ENCODE measurements around the gene GLTPD2.

The GLTPD2 gene

DNA sequence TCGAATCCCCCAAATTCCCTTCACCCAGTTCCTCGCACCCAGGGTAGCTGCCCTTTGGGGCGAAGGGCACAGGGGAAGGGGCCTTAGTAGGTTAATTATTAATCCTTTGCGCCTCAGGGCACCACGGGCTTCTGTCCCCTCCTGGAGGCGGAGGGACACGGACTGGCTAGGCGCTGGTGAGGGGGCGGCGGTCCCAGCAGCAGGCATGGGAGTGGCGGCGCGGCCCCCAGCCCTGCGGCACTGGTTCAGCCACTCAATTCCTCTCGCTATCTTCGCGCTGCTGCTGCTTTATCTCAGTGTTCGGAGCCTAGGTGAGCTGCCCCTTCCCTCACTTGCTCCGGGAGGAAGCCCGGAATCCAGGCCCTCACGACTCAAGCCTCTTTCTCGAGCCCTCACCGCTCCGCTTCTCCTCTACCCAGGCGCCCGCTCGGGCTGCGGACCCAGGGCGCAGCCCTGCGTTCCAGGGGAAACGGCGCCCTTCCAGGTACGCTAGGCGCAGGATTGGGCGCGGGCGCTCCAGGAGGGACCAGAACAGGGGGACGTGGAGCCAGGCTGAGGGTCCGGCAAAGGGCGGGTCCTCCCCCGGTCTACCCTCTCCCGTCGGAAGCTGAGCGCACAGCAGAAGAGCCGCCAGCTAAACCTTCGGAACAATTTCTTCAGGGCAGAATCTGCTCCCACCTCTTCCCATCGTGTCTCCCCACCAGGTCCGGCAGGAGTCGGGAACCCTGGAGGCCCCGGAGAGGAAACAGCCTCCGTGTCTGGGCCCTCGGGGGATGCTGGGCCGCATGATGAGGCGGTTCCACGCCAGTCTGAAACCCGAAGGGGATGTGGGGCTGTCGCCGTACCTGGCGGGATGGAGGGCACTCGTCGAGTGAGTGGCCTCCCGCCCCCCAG is at the start of gene GLTPD2:
TSS of gene GLTPD2 (plus strand) at position 158 of the 894 bp plus-strand sequence. CDS start at position 206, 48 bp downstream.
- DNase-seq (ENCODE audit: low read depth) = peak; percentile 8

DNA sequence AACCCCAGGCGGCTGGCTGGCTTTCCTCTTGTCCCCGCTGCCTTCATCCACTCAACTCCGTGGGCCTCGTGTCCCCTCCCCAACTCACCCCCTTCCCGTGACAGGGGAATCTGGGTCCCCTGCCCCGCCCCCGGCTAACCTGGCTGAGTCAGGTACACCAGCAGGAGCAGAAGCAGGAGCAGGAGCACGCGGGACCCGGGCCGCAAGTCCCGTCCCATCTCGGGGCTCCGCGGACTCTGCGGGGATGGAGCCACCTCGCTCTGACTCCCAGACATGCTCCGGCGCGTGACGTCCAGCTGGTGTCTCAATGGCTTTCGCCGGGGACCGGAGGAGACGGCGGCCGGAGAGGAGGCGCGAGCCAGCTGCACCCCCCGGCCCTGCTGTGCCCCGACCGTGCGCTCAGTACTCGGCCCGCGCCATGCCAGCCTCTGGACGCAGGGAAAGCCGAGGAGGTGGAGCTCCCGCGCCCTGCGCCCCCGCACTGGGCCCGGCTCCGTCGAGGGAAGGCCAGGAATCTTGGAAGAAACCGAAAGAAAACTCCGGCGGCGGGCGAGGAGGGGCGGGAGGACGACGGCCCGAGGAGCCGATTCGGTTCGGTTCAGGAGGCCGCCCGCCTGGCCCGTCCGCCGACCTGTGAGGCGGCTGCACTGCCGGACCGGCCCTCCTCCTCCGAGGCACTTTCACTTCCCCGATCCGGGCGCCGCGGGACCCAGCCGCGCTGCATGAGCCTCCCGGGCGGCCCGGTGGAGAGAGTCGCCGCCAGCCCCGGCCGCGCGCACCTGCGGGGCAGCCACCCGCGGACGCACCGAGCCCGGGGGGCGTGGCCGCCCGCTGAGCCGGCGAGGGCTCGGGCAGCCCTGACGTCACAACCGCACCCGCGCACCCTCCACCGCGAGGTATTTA is 49.4 kb upstream of the GLTPD2 start, which contains the start of the genes CXCL16 and ZMYND15:
TSS of gene CXCL16 (minus strand) at position 807 of the 903 bp plus-strand sequence. CDS start at position 218, 589 bp downstream.
TSS of gene ZMYND15 (plus strand) at position 712 of the 903 bp plus-strand sequence. CDS start 716 bp downstream, outside the sequence.
- peak; percentile 36 for DNase-seq (ENCODE audit: low read depth)

DNA sequence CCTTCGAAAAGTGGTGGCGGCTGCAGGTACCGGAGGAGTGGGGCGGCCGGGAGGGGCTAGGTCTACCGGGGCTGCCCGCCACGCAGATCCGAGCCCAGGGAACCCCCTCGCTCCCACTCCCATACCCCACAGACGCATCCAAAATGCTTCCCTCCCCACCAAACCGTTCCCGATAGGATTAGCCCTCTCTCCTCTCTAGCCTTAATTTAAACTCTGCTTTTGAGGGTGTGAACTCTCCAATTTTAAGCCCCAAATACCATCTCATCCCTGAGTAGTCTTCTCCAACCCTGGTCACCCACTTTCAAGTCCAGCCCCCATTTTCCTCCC is 48.8 kb upstream of the GLTPD2 start:
- DNase-seq (ENCODE audit: low read depth) = no peak

DNA sequence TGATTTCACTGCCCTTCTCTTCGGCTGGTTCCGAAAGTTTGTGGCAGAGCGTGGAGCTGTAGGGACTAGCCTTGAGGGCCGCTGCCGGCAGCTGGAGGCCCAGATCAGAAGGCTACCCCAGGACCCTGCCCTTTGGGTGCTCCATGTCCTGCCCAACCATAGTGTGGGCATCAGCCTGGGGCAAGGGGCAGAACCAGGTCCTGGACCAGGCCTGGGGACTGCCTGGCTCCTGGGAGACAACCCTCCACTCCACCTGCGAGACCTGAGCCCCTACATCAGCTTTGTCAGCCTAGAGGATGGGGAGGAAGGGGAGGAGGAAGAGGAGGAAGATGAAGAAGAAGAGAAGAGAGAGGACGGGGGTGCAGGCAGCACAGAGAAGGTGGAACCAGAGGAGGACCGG is 48.2 kb upstream of the GLTPD2 start:
- no peak for DNase-seq (ENCODE audit: low read depth)

DNA sequence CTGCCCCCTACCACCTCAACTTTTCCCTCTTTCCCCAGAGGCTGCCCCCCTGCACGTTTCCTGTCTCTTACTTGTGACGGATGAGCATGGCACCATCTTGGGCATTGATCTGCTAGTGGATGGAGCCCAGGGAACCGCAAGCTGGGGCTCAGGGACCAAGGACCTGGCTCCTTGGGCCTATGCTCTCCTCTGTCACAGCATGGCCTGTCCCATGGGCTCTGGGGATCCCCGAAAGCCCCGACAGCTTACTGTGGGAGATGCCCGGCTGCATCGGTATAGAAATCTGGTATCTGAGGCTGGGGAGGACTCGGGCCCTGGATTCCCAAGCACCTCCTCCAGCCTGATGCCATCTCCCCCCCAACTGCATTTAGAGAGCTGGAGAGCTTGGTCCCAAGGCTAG is 47.2 kb upstream of the GLTPD2 start:
- DNase-seq (ENCODE audit: low read depth) = no peak

DNA sequence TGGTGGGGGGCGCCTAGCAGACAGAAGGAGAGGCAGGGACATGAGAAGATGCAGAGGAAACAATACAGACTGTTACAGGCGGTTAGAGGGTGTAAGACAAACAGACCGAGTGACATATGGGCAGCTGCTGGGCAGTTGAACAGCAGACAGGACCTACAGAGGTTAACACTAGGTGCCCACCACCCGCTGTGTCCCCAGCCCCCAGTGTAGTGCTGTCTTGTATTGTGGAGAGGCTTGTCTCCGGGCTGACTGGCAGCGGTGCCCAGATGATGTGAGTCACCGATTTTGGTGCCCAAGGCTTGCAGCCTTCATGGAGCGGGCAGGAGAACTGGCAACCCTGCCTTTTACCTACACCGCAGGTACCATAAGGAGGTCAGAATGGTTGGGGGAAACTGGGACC is 46.6 kb upstream of the GLTPD2 start:
- no peak for DNase-seq (ENCODE audit: low read depth)

DNA sequence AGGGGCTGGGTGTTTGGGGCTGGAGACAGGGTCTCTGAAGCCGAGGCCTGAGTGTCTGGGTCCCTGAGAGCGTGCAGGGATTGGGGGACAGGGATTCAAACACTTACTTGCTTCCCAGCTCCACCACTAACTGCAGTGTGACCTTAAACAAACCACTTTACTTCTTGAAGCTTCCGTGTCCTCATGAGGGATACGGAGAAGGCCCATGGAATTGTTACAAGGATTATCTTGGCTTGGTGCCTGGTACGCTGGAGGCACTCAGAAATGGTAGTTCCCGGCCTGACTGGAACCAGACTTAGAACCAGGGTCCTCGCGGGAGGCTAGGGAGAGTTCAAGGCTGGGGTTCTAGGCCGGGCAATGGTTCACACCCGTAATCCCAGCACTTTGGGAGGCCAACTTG is 46.1 kb upstream of the GLTPD2 start:
- no peak for DNase-seq (ENCODE audit: low read depth)

DNA sequence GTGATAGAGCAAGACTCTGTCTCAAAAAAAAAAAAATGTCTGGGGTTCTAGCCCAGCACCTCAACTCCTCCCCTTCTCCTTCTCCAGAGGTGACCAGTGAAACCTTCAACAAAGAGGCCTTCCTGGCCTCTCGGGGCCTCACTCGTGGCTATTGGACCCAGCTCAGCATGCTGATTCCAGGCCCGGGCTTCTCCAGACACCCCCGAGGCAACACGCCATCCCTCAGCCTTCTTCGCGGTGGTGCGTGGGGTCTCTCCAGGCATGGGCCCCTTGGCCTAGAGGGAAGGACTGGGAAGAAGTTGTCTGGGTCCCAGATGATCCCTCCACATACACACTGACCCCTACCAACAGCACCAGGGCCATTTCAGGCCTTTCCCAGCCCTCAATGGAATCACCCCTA is 45.5 kb upstream of the GLTPD2 start:
- no peak for DNase-seq (ENCODE audit: low read depth)

DNA sequence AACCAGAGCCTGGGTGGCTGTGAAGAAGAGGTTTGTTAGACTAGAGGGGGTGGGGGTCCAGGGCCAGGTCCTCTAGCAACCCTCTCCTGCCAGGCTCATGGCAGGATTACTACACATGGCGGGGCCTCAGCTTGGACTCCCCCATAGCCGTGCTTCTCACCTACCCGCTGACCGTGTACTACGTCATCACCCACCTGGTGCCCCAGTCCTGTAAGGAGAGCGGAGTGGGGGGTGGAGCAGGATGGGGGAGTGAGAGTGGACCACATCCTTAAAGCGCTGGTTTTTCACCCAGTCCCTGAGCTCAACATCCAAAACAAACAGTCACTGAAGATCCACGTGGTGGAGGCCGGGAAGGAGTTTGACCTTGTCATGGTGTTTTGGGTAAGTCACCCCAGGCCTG is 44.9 kb upstream of the GLTPD2 start:
- DNase-seq (ENCODE audit: low read depth) = no peak

DNA sequence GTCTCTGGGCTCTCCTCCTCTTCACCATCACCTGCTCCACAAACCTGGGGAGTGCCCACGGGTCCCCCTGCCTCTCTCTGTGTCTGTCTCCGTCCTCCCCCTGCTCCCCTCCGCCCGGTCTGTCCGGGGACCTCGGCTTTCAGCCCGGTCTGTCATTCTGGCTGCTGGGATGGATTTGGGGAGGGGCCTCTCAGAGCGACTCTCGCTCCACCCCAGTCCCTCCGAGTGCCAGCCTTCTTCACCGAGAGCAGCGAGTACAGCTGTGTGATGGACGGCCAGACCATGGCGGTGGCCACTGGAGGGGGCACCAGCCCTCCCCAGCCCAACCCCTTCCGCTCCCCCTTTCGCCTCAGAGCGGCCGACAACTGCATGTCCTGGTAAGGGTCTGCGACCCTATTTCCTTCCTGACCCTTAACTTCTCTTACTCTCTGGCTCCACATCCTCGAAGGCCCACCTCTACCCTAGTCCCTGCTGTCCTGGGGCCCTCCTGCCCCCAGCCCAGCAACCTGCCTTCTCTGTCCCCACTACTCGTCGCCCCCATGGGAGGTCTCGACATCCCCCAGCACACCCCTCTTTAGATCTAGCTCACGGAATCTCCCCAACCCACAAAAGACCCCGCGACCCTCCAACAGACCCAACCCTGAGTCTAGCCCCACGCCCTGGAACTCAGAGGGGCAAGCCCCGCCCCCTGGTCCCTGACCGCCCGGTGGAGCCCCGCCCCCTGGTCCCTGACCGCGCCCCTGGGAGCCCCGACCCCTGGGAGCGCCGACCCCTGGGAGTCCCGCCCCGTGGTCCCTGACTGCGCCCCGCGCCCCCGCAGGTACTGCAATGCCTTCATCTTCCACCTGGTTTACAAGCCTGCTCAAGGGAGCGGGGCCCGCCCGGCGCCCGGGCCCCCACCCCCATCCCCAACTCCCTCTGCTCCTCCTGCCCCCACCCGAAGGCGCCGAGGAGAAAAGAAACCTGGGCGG is 43.5 kb upstream of the GLTPD2 start:
- no peak for DNase-seq (ENCODE audit: low read depth)

DNA sequence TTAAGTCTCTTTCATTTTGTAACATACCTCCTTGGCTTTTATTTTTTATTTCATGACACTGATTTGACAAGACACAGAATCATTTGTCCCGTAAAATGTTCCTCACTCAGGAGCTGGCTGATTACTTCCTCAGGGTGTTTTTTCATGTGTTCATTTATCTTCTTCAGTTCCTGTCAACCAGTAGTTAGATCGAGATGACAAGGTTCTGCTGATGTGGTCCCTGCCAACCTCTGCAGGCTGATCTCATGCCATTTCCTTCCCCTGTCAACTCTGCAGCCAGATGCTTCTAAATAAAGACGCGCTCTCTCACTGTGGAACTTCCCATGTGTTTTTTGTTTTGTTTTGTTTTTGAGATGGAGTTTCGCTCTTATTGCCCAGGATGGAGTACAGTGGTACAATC is 40.9 kb upstream of the GLTPD2 start:
- DNase-seq (ENCODE audit: low read depth) = no peak

DNA sequence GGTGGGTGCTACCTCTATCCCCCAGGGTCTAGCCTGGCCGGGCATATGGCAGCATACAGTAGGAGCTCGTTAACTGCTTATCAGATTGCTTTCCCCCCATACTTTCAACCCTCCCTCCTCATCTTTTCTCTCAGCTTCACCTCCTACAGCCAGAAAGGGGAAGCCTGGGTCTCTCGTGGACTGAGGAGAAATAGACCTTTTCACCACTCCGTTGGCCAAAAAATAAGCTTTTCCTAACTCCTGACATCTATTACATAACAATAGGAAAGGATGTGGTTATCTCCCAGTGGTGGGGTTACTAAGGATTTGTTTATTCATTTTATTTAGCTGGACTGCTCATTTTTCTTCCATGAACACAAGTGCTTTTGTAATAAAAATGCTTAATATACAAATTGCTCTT is 40.1 kb upstream of the GLTPD2 start:
- DNase-seq (ENCODE audit: low read depth) = no peak

DNA sequence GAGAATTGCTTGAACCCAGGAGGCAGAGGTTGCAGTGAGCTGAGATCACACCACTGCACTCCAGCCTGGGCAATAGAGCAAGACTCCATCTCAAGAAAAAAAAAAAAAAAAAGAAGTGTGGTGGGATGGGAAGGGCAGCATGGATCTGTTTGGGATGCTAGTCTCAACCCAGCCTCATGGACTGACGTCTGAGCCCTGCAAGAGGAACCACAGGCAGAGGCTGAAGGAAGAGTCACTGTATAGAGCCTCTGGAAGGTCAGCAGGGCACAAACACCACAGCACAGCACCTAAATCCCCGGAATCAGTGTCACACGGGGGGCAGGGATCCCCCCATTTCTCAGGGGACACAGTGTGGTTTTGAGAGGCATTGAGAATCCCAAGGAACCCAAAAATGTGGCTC is 38.2 kb upstream of the GLTPD2 start:
- DNase-seq (ENCODE audit: low read depth) = no peak

DNA sequence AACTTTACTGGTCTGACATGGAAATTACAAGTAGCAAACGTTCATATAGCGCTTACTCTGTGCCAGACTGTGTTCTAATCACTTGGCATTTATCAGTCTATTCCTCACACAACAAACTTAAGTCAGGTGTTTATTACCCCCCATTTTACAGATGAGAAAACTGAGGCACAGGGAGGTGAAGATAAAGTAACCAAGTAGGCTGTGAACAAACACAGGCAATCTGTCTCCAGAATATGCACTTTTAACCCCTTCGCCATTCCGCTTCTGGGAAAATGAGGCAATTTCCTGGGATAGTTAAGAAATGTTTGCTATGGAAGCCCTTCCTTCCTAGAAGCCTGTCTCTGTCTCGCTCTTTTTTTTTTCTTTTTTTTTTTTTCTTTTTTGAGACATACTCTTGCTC is 36.8 kb upstream of the GLTPD2 start:
- peak; percentile 26 for DNase-seq (ENCODE audit: low read depth)

DNA sequence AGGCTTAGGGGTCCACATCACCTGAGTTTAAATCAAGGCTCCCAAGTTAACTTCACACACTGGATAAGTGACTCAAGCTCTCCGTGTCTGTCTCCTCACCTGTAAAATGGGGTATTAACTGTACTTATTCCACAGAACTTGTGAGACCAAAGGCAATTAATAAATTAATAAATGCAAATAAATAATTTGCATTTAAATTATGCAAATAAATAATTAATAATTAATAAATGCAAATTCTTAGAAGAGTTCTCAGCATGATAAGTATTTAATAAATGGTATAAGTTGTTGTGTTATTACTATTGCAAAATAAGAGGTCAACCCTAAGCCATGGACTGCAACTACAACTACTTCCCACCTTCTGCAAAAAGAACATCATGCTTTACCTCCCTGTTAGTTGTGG is 35.4 kb upstream of the GLTPD2 start:
- DNase-seq (ENCODE audit: low read depth) = no peak

DNA sequence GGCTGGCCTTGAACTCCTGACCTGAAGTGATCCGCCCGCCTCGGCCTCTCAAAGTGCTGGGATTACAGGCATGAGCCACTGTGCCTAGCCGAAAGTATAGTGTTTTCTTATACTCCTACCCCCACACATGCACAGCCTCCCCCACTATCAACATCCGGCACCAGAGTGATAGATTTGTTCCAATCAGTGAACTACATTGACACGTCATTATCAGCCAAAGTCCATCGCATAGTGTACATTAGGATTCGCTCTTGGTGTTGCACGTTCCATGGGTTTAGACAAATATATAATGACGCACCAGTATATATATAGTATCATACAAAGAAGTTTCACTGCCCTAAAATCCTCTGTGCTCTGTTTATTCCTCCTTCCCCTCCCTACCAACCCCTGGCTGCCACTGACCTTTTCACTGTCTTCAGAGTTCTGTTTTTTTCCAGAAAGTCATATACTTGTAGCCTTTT is 29.0 kb upstream of the GLTPD2 start:
- no peak for DNase-seq (ENCODE audit: low read depth)

DNA sequence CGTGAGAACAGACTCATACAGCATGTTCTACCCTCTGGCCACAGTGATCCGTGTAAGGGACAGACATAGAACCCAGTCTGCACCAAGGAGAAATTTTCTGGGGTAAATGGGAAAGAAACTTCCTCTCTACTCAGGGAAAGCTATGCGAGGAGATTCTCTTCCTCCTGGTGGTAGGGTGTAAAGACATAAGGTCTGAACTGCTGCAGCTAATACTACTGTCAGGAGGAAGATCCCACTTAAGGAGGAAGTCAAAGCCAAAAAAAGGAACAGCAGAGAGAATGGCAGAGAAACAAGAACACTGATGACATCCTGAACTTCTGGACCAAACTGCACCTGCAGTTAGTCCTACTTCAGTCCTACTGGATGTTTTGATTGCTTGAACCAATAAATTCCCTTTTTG is 24.2 kb upstream of the GLTPD2 start:
- no peak for DNase-seq (ENCODE audit: low read depth)

DNA sequence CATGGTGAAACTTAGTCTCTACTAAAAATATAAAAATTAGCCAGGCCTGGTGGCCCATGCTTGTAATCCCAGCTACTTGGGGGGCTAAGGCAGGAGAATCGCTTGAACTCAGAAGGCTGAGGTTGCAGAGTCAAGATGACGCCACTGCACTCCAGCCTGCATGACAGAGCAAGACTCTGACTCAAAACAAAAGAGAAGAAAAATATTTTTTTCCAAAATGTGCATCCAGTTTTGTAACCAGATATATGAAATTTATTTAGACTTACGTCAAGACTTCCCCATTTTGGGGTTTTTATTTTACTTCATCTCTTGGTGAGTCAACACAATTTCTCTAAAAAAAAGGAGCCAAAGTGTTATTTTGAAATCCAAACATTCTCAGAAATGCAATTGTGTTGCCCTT is 22.6 kb upstream of the GLTPD2 start:
- no peak for DNase-seq (ENCODE audit: low read depth)

DNA sequence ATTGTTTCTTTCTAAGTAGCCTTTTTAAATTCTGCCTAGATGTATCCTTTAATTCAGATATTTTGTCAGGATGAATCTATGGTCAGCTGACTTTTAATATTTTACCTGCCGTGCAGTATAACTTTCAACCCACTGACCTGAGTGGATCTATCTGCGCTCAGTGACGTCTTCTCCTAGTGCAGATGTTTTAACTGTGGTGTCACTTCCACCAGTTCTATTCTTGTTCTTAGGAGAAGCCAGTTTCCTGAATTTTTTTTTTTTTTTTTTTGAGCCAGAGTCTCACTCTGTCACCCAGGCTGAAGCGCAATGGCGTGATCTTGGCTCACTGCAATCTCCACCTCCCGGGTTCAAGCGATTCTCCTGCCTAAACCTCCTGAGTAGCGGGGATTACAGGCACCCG is 22.0 kb upstream of the GLTPD2 start:
- DNase-seq (ENCODE audit: low read depth) = no peak

DNA sequence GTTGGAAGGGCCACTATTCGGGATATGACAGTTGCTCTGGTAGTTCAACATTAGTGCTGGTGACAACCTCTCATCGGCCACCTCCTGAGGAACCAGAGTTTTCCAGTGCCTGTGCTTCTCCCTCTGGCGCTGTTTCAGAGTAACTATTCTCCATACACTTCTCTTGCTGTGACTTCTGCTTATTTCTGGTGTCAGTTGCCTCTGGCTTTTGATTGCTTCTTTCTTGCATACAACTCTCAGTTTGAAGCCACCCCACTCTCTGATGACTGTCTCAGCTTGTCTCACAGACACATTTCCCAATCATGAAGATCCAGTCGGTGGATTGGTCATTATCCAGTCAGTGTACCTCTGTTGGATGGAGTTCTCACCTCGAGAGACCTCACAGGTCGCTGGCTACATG is 20.5 kb upstream of the GLTPD2 start:
- DNase-seq (ENCODE audit: low read depth) = no peak

DNA sequence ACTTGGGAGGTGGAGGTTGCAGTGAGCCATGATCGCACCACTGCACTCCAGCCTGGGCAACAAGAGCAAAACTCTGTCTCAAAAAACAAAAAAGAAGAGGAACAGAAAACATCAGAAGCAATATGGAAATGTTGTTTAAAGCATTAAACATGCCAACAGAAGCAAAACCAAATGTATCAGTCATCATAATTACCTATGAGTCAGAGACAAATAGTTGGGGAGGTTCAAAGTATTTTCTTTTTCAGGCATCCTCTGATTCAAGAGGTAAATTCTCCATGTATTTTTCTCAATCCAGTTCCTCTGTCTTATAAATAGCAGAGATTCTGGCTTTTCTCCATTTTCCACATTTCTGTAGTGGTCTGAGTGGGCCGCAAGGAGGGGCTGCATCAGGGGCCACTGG is 19.1 kb upstream of the GLTPD2 start:
- DNase-seq (ENCODE audit: low read depth) = peak; percentile 16
